Body of pancreas (tissue), 4 donors: Measurements from ENCODE around the gene TFB2M. TPM values are rescaled to one million over a fixed set of nuclear protein-coding genes. Genes with fewer than 3 reads are reported as not detected.

Experiments
- ATAC-seq: fragments of 150-250 bp; one replicate; pipeline ENCODE4 v1.9.1; 2016
- DNase-seq, 4 donors: peaks; one replicate each; pipeline ENCODE4 v3.0.0-alpha.2; 2019
- H3K27ac ChIP-seq, 4 donors: fragments of 200-600 bp; sonication (generic); 1 replicate in 3 of 4; 2 replicates in 1 of 4; pipeline versions ENCODE4 v1.5.1 to v1.6.1; 2016 to 2019; ENCODE audit warnings: mild to moderate bottlenecking in 1 of 4, mixed read lengths in 1 of 4, moderate library complexity in 1 of 4
- H3K27me3 ChIP-seq, 2 donors: fragments of 200-600 bp; sonication (generic); one replicate each; pipeline ENCODE4 v1.6.0; 2016; ENCODE audit warnings: mild to moderate bottlenecking in 1 of 2
- H3K36me3 ChIP-seq, 2 donors: fragments of 200-600 bp; sonication (generic); replicated peaks in 1 of 2; 2 replicates each; pipeline ENCODE4 v1.5.1; 2016; ENCODE audit warnings: low read depth in 2 of 2; ENCODE audit not compliant: insufficient read depth in 1 of 2
- H3K4me1 ChIP-seq: fragments of 200-600 bp; sonication (generic); one replicate; pipeline ENCODE4 v1.6.0; 2016
- H3K4me3 ChIP-seq, 2 donors: fragments of 200-600 bp; sonication (generic); 1 replicate in 1 of 2; 2 replicates in 1 of 2; pipeline ENCODE4 v1.5.1; 2016 to 2019
- H3K9me3 ChIP-seq, 3 donors: fragments of 200-600 bp; sonication (generic); 1 replicate in 2 of 3; 2 replicates in 1 of 3; pipeline ENCODE4 v1.5.1; 2016
- POLR2A ChIP-seq, 3 donors: fragments of 450-650 bp; IDR thresholded peaks; one replicate each; pipeline ENCODE4 v1.6.1; 2016; ENCODE audit warnings: antibody characterized with exemption in 3 of 3, mild to moderate bottlenecking in 2 of 3
- WGBS, 2 donors: methylation state at CpG; one replicate each; pipeline ENCODE4 v1.1.5; 2017; 5-methylcytosine and 5-hydroxymethylcytosine counted together
- intact Hi-C: fragments of 100-400 bp; cut with DNase I; formaldehyde crosslinking; loops from one replicate; pipeline ENCODE4 v1.15.1; 2023
- total RNA-seq, 2 donors: library from RNA; depleted of rRNA; stranded (reverse); fragments of >200 nt; gene quantifications; one replicate each; pipeline ENCODE4 v1.1.0, GENCODE V29; 2016
- TF ChIP-seq, protein P1 (sequence below), 7 experiments: fragments of 450-650 bp in 4 of 7; fragments of 200-600 bp in 3 of 7; sonication (generic) in 3 of 7; IDR thresholded peaks; one replicate each; pipeline ENCODE4 v1.5.1; 2016 to 2019; ENCODE audit warnings: antibody characterized with exemption in 7 of 7

Gene TFB2M
- total RNA-seq, 2 donors from 2014 or later: 2.3 to 8.3 TPM

DNA sequence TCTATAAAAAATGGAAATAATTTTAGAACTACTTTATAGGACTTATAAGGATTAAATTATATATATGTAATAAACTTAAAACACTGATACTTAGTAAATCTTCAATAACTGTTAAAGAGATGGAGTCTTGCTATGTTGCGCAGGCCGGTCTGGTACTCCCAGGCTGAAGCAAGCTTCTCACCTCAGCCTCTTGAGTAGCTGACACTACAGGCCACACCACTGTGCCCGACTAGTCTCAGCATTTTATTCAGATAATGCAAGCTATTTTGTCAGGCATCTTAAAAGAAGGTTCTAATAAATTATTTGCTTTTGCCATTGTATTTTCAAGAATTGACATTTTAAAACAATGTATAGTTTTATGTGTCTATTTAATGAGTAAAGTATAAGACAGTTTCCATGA lies 21.0 kb upstream of the TFB2M start:
- H3K27me3 ChIP-seq: no peaks in the 10 kb centered on the region
- H3K4me3 ChIP-seq: no peak overlapping the region
- 78 to 80% methylated on average over 3 of the region's 3 CpGs for WGBS, 2 donors
- H3K9me3 ChIP-seq: no peaks in the 10 kb centered on the region
- ATAC-seq (no peak), DNase-seq (no peak)
- peak overlapping the region in 2 of 4 donors; percentile 15 to 58 for H3K27ac ChIP-seq
- H3K36me3 ChIP-seq: no peaks in the 10 kb centered on the region
- intact Hi-C loops: no loop called here
- peaks cover 34% of the 10 kb centered on the region for H3K4me1 ChIP-seq
- TF ChIP-seq, protein P1, sequence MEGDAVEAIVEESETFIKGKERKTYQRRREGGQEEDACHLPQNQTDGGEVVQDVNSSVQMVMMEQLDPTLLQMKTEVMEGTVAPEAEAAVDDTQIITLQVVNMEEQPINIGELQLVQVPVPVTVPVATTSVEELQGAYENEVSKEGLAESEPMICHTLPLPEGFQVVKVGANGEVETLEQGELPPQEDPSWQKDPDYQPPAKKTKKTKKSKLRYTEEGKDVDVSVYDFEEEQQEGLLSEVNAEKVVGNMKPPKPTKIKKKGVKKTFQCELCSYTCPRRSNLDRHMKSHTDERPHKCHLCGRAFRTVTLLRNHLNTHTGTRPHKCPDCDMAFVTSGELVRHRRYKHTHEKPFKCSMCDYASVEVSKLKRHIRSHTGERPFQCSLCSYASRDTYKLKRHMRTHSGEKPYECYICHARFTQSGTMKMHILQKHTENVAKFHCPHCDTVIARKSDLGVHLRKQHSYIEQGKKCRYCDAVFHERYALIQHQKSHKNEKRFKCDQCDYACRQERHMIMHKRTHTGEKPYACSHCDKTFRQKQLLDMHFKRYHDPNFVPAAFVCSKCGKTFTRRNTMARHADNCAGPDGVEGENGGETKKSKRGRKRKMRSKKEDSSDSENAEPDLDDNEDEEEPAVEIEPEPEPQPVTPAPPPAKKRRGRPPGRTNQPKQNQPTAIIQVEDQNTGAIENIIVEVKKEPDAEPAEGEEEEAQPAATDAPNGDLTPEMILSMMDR (IDR thresholded peaks at IDR 0.05): no peak
- TF ChIP-seq POLR2A (IDR thresholded peaks at IDR 0.05): no peak

DNA sequence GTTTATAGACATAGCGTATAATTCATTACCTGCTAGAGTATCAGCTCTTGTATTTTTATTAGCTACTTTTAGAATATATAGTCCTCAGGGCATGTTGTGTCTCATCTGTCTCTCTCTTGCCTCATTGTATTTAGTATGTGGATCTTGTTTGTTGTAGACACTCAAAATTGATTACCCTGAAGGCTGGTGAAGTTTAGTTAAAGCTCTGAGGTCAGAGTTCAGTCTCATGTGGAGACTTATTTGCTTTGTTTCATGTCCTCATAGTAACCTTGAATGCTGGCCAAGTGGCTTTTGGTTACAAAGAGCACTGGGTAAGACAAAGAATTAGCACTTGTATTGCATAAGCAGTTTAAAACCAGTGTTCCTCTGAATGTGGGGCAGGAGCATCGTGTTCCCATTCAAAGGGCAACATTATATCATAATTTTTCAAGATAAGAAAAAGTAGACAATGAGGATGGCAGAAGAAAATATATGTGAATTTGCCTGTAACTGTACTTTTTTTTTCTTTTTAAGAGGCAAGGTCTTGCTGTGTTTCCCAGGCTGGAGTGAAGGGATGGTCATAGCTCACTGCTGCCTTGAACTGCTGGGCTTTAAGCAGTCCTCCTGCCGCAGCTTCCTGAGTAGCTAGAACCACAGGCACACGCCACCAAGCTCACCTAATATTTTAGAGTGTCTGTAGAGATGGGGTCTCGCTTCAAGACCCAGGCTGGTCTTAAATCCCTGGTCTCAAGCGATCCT lies 17.6 kb upstream of the TFB2M start:
- ATAC-seq: peak; percentile 93
- Histone ChIP-seq H3K27ac (peak overlapping the region; percentile 63 to 90 (median 84)), H3K27me3 (no peaks in the 10 kb centered on the region), H3K9me3 (no peaks in the 10 kb centered on the region), H3K4me3 (no peak overlapping the region), H3K36me3 (no peaks in the 10 kb centered on the region), H3K4me1 (peaks cover 49% of the 10 kb centered on the region)
- peak; percentile 78 to 94 (median 84) for DNase-seq
- intact Hi-C loops: no loop called here
- WGBS, 2 donors: 45 to 59% methylated on average over 6 of the region's 6 CpGs
- TF ChIP-seq POLR2A (IDR thresholded peaks at IDR 0.05): no peak
- TF ChIP-seq, protein P1 (IDR thresholded peaks at IDR 0.05): no peak

DNA sequence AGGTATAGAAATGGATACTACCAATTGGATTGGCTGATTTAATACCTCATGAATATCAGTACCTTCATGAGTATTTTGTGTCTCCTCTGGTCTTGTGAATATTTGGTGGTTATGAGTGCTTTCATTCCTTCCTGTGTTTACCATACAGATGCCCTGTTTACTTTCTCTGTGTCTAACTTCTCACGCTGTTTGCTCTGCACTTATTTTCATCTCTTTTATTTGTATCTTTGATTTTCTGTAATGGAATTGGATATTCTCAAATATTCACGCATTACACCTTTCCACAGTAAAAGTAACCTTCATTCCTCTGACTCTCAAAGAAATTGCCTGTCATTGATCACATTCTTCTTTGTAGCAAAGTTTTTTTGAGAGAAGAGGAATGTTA lies 17.0 kb upstream of the TFB2M start:
- H3K27ac ChIP-seq: peak overlapping the region; percentile 63 to 90 (median 84)
- H3K4me1 ChIP-seq: peaks cover 49% of the 10 kb centered on the region
- 16 to 20% methylated on average over 2 of the region's 2 CpGs for WGBS, 2 donors

DNA sequence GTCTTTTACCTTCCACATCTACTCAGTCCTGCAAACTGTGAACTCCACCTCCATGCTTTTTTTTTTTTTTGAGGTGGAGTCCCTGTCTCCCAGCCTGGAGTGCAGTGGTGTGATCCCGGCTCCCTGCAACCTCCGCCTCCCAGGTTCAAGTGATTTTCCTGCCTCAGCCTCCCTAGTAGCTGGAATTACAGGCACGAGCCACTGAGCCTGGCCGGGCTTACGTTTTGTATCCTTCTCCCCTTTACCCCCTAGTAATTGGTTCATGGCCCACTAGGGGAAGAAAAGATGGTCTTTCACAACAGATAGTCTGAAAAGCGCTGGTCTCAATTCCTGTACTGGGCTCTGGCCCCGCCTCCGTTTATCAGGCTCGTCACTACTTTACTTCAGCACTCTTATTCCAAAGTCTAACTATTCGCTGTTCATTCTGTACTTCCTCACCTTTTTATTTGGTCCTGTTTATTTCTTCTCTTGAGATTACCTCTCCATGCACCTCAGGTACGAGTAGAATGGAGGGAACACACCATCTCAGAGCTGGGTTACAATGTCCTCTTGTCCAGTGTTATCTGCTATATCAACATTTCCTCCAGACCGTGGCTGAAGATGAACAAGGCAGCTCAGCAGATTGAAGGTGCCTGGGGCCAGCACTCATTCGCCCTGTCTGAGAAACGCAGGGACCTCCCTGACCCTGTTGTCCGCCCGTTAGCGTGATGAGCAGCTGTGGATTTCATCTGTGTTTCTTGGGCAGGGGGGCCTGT lies 16.4 kb upstream of the TFB2M start:
- intact Hi-C loops: no loop called here
- peak overlapping the region; percentile 63 to 90 (median 84) for H3K27ac ChIP-seq

More for the DNA sequence above, 17.0 kb upstream of the TFB2M start:
- TF ChIP-seq POLR2A (IDR thresholded peaks at IDR 0.05): no peak
- TF ChIP-seq, protein P1 (IDR thresholded peaks at IDR 0.05): no peak
- H3K4me3 ChIP-seq: no peak overlapping the region
- no peaks in the 10 kb centered on the region for H3K27me3 ChIP-seq
- DNase-seq (no peak), ATAC-seq (no peak)
- no peaks in the 10 kb centered on the region for H3K36me3 ChIP-seq
- intact Hi-C loops: no loop called here
- no peaks in the 10 kb centered on the region for H3K9me3 ChIP-seq

More for the DNA sequence above, 16.4 kb upstream of the TFB2M start:
- H3K9me3 ChIP-seq: no peaks in the 10 kb centered on the region
- H3K36me3 ChIP-seq: no peaks in the 10 kb centered on the region
- no peaks in the 10 kb centered on the region for H3K27me3 ChIP-seq
- peaks cover 49% of the 10 kb centered on the region for H3K4me1 ChIP-seq
- no peak for ATAC-seq
- 55 to 66% methylated on average over 17 of the region's 17 CpGs for WGBS, 2 donors
- peak in 2 of 4 donors; percentile 35 to 47 for DNase-seq
- H3K4me3 ChIP-seq: no peak overlapping the region
- TF ChIP-seq, protein P1 (IDR thresholded peaks at IDR 0.05): no peak
- TF ChIP-seq POLR2A (IDR thresholded peaks at IDR 0.05): no peak
